Hepatocyte (in vitro differentiated cells): ENCODE measurements around the gene POLR3H. TPM values are rescaled to one million over a fixed set of nuclear protein-coding genes. Genes with fewer than 3 reads are reported as not detected.

Source experiments
- DNase-seq: peaks from one replicate; pipeline ENCODE4 v3.0.0-alpha.2; 2016; ENCODE audit warnings: low spot score
- H2AFZ ChIP-seq: fragments of 200-600 bp; sonication (generic); 2 replicates; pipeline ENCODE4 v1.6.0; 2016; ENCODE audit warnings: antibody characterized with exemption, mild to moderate bottlenecking
- H3K27ac ChIP-seq: fragments of 200-600 bp; sonication (generic); 2 replicates; pipeline ENCODE4 v1.5.1; 2016; ENCODE audit warnings: mild to moderate bottlenecking
- H3K27me3 ChIP-seq: fragments of 200-600 bp; sonication (generic); 2 replicates; pipeline ENCODE4 v1.6.1; 2016
- H3K36me3 ChIP-seq: fragments of 200-600 bp; sonication (generic); replicated peaks from 2 replicates; pipeline ENCODE4 v1.5.1; 2016; ENCODE audit warnings: low read depth; ENCODE audit not compliant: insufficient read depth
- H3K4me1 ChIP-seq: fragments of 200-600 bp; sonication (generic); 2 replicates; pipeline ENCODE4 v1.5.1; 2016; ENCODE audit warnings: mild to moderate bottlenecking, moderate library complexity; ENCODE audit not compliant: insufficient read depth
- H3K4me2 ChIP-seq: fragments of 200-600 bp; sonication (generic); 2 replicates; pipeline ENCODE4 v1.6.0; 2016
- H3K4me3 ChIP-seq: fragments of 200-600 bp; sonication (generic); 2 replicates; pipeline ENCODE4 v1.5.1; 2016; ENCODE audit warnings: mild to moderate bottlenecking
- H3K79me2 ChIP-seq: fragments of 200-600 bp; sonication (generic); 2 replicates; pipeline ENCODE4 v1.6.0; 2017; ENCODE audit warnings: mild to moderate bottlenecking
- H3K9me2 ChIP-seq: fragments of 200-600 bp; sonication (generic); replicated peaks from 2 replicates; pipeline ENCODE4 v1.6.0; 2017; ENCODE audit warnings: mild to moderate bottlenecking; ENCODE audit not compliant: insufficient read depth
- H3K9me3 ChIP-seq: fragments of 200-600 bp; sonication (generic); 2 replicates; pipeline ENCODE4 v1.5.1; 2016; ENCODE audit warnings: low read depth, mild to moderate bottlenecking
- H4K20me1 ChIP-seq: fragments of 200-600 bp; sonication (generic); 2 replicates; pipeline ENCODE4 v1.6.0; 2016; ENCODE audit warnings: mild to moderate bottlenecking; ENCODE audit not compliant: insufficient read depth, poor library complexity, severe bottlenecking
- EZH2 ChIP-seq: fragments of 200-600 bp; sonication (generic); IDR thresholded peaks from 2 replicates; pipeline ENCODE4 v1.6.1; 2016; ENCODE audit warnings: antibody characterized with exemption, mild to moderate bottlenecking, borderline replicate concordance
- EZH2phosphoT487 ChIP-seq: fragments of 200-600 bp; sonication (generic); IDR thresholded peaks from one replicate; pipeline ENCODE4 v1.6.1; 2018; ENCODE audit warnings: antibody characterized with exemption, mild to moderate bottlenecking, low read depth, moderate library complexity; ENCODE audit not compliant: unreplicated experiment, severe bottlenecking
- WGBS: methylation state at CpG from one replicate; pipeline ENCODE4 v1.1.6; 2016; ENCODE audit warnings: low lambda C conversion rate; ENCODE audit errors: missing lambda C conversion rate; 5-methylcytosine and 5-hydroxymethylcytosine counted together
- polyA plus RNA-seq: library from polyadenylated mRNA; unstranded; fragments of >200 nt; fragmentation: Nextera tagmentation; extraction: Ambion mirVana; gene quantifications from 2 replicates; pipeline ENCODE4 v1.2.1, GENCODE V29; 2016
- total RNA-seq: library from RNA; depleted of rRNA; stranded (reverse); fragments of >200 nt; gene quantifications from 2 replicates; pipeline ENCODE4 v1.2.3, GENCODE V29; 2014
- TF ChIP-seq, protein P1 (sequence below): fragments of 200-600 bp; sonication (generic); IDR thresholded peaks from 2 replicates; pipeline ENCODE4 v1.5.1; 2016; ENCODE audit warnings: antibody characterized with exemption, mild to moderate bottlenecking; ENCODE audit not compliant: poor library complexity

POLR3H gene
- total and polyA plus RNA-seq, 2 experiments from 2014 or later: 14.5 to 41.1 TPM

DNA sequence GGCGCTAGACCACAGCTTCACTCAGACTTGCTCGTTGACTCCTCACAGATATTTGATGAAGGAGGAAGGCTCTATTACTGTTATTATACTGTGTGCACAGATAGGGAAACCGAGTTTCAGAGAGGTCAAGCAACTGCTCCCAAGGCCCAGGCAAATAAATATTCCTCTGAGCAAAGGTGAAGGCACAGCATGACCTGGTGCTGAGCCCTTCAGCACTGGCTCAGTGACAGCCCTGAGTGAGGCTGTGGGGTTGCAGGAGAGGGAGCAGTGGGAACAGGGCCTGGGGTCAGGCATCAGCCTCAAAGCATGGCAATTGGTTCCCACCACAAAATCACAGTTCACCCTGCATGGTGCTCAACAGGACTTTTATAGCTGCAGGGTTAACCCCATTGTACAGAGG is 7.1 kb downstream of the POLR3H start:
- no peaks in the 10 kb centered on the region for H3K9me3 ChIP-seq
- H3K27me3 ChIP-seq: no peaks in the 10 kb centered on the region
- no peaks in the 10 kb centered on the region for H3K9me2 ChIP-seq
- H2AFZ ChIP-seq: no peak overlapping the region
- no peak overlapping the region for H3K4me2 ChIP-seq
- peaks cover 34% of the 10 kb centered on the region for H3K79me2 ChIP-seq
- peaks cover 8% of the 10 kb centered on the region for H4K20me1 ChIP-seq
- peaks cover 3% of the 10 kb centered on the region for H3K4me1 ChIP-seq
- H3K4me3 ChIP-seq: no peak overlapping the region
- WGBS: 85% methylated on average over 3 of the region's 3 CpGs
- no peaks in the 10 kb centered on the region for H3K36me3 ChIP-seq
- TF ChIP-seq, protein P1, sequence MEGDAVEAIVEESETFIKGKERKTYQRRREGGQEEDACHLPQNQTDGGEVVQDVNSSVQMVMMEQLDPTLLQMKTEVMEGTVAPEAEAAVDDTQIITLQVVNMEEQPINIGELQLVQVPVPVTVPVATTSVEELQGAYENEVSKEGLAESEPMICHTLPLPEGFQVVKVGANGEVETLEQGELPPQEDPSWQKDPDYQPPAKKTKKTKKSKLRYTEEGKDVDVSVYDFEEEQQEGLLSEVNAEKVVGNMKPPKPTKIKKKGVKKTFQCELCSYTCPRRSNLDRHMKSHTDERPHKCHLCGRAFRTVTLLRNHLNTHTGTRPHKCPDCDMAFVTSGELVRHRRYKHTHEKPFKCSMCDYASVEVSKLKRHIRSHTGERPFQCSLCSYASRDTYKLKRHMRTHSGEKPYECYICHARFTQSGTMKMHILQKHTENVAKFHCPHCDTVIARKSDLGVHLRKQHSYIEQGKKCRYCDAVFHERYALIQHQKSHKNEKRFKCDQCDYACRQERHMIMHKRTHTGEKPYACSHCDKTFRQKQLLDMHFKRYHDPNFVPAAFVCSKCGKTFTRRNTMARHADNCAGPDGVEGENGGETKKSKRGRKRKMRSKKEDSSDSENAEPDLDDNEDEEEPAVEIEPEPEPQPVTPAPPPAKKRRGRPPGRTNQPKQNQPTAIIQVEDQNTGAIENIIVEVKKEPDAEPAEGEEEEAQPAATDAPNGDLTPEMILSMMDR: no peak
- no peak for TF ChIP-seq EZH2phosphoT487
- no peak for TF ChIP-seq EZH2
- no peak for DNase-seq
- H3K27ac ChIP-seq: no peak overlapping the region

DNA sequence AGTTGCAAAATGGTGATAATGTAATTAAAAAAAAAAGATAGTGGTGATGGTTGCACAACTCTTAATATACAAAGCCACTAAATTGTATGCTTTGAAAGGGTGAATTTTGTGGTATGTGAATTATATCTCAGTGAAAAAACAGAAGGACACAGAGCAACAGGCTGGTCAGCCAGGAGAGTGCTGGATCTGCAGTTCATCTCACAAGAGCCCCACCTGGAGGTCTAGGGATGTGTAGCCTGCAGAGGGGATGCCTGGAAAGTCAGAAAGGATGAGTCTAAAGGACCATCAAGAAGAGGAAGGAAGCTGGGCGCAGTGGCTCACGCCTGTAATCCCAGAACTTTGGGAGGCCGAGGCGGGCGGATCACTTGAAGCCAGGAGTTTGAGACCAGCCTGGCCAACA is 9.0 kb downstream of the POLR3H start:
- no peak overlapping the region for H3K27ac ChIP-seq
- peaks cover 14% of the 10 kb centered on the region for H3K79me2 ChIP-seq
- 93% methylated on average over 5 of the region's 5 CpGs for WGBS
- H3K9me3 ChIP-seq: no peaks in the 10 kb centered on the region
- no peak overlapping the region for H2AFZ ChIP-seq
- no peaks in the 10 kb centered on the region for H4K20me1 ChIP-seq
- H3K4me3 ChIP-seq: no peak overlapping the region
- TF ChIP-seq, protein P1: peak; percentile 33
- no peak for TF ChIP-seq EZH2
- peak; percentile 52 for DNase-seq
- H3K9me2 ChIP-seq: no peaks in the 10 kb centered on the region
- H3K27me3 ChIP-seq: no peaks in the 10 kb centered on the region
- H3K4me2 ChIP-seq: no peak overlapping the region
- no peaks in the 10 kb centered on the region for H3K36me3 ChIP-seq
- H3K4me1 ChIP-seq: no peaks in the 10 kb centered on the region

DNA sequence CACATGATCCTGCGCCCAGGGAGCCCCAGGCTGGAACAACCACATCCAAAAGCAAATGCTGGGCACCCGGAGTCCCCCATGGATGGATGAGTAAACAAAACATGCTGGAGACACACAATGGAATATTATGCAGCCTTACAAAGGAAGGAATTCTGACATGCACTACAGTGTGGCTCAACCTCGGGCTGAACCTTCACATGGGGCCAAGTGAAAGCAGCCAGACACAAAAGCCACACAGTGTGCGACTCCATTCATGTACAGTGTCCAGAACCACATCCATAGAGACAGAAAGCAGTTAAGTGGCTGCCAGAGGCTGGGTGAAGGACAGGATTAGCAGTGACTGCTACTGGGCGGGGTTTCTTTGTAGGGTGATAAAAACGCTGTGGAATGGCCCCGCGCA is 10.1 kb downstream of the POLR3H start:
- H2AFZ ChIP-seq: no peak overlapping the region
- no peaks in the 10 kb centered on the region for H3K4me1 ChIP-seq
- no peaks in the 10 kb centered on the region for H3K36me3 ChIP-seq
- H3K4me2 ChIP-seq: no peak overlapping the region
- TF ChIP-seq EZH2phosphoT487 (no peak), EZH2 (no peak)
- TF ChIP-seq, protein P1: no peak
- H3K9me2 ChIP-seq: no peaks in the 10 kb centered on the region
- no peak for DNase-seq
- H3K9me3 ChIP-seq: no peaks in the 10 kb centered on the region
- WGBS: 92% methylated on average over 8 of the region's 8 CpGs
- no peaks in the 10 kb centered on the region for H3K27me3 ChIP-seq
- no peak overlapping the region for H3K27ac ChIP-seq
- peaks cover 9% of the 10 kb centered on the region for H3K79me2 ChIP-seq
- H4K20me1 ChIP-seq: no peaks in the 10 kb centered on the region
- no peak overlapping the region for H3K4me3 ChIP-seq
